ENCODE data around the gene SVIP. TPM values are rescaled to one million over a fixed set of nuclear protein-coding genes. Genes with fewer than 3 reads are reported as not detected.

SVIP gene
- total RNA-seq, 2 donors from 2014 or later = 42.7 to 42.9 TPM

DNA sequence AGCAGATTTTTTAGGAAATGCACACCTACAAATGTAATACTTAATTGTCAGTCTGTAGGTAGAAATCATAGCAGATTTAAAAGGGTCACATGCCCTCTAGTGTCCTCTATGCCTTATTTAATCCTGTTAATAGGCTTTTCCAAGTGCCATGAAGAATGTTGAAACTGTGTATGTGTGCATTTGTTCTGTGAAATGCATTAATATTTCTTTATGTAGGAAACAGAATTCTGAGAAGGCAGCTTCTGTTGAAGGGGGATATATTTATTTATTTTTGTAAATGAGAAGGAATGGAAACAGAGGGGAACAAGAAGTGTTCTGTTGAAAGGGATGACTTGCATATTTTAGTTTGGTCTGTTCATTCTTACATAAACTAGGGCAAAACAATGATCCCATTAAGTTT lies 51.0 kb downstream of the SVIP start:
- no peaks in the 10 kb centered on the region for H3K9me3 Mint-ChIP-seq
- no peaks in the 10 kb centered on the region for H3K4me1 Mint-ChIP-seq
- peaks cover 18% of the 10 kb centered on the region for H3K27me3 Mint-ChIP-seq
- no peaks in the 10 kb centered on the region for H3K36me3 Mint-ChIP-seq (ENCODE audit: low read depth)
- H3K27ac Mint-ChIP-seq = no peak overlapping the region
- ATAC-seq (replicated peaks) = no peak
- H3K4me3 Mint-ChIP-seq = no peak overlapping the region

DNA sequence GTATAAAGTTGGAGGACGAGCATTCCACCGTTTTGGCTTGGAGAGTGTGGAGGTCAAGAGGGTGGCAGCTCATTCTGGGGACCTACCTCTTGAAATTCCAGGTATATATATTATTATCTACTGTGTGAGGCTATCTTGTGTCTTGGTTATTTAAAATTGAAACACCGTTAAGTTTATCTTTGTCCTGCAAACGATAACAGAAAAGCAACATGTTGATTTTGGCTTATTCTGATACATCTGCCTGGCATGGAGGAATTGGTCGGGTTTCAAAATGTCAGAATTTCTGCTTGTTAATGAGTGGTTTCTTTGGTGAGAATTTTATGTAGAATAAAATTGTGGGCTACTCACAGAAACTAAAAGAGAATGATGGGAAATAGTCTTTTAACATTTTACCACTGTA lies 54.4 kb downstream of the SVIP start:
- Mint-ChIP-seq H3K4me1 (no peaks in the 10 kb centered on the region), H3K27me3 (peaks cover 23% of the 10 kb centered on the region), H3K9me3 (no peaks in the 10 kb centered on the region), H3K27ac (no peak overlapping the region), H3K4me3 (no peak overlapping the region), H3K36me3 (ENCODE audit: low read depth) (no peaks in the 10 kb centered on the region)
- no peak for ATAC-seq (replicated peaks)

DNA sequence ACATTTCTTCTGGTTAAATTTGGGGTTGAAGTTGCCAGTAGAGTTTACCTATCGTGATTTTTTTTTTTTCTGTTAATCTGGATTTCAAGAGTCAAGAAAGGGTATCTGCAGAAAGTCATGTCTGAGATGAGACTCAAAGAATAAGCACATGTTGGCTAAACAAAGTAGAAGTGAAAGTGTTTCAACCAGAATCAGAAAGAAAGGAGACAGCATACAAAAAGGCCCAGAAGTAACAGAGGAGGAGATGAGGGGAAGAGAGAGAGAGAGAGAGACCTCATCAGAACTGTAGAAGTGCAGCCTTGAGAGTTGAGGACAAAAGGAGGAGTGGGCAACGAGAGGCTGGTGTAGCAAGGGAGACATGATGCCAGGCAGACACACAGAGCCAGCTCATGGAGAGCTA lies 54.9 kb downstream of the SVIP start:
- Mint-ChIP-seq H3K4me3 (no peak overlapping the region), H3K27ac (no peak overlapping the region), H3K27me3 (peaks cover 23% of the 10 kb centered on the region), H3K9me3 (no peaks in the 10 kb centered on the region), H3K36me3 (ENCODE audit: low read depth) (no peaks in the 10 kb centered on the region), H3K4me1 (no peaks in the 10 kb centered on the region)
- ATAC-seq (replicated peaks) = no peak

DNA sequence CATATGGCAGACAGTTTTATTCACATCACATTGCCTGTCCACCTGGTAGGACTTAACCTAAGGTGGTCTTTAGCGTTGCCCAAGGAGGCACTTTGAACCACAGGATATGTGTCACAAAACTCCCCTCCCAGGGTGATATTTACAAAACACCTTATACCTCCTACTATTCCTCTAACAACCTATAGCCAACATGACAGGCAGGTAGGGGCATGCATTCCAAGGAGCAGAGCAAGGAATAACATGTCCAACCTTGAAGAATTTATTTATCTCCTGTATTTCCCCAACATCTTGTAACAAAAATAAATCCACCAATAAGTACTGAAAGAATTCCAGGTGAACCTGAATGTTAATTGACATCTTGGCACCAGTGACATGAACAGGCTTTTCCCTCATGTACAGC lies 60.5 kb downstream of the SVIP start:
- H3K9me3 Mint-ChIP-seq = no peaks in the 10 kb centered on the region
- no peak overlapping the region for H3K4me3 Mint-ChIP-seq
- peaks cover 9% of the 10 kb centered on the region for H3K27me3 Mint-ChIP-seq
- no peak overlapping the region for H3K27ac Mint-ChIP-seq
- no peaks in the 10 kb centered on the region for H3K36me3 Mint-ChIP-seq (ENCODE audit: low read depth)
- ATAC-seq (replicated peaks) = no peak
- H3K4me1 Mint-ChIP-seq = no peaks in the 10 kb centered on the region

Other genes with a start within 250 kb of the SVIP start
- gene FANCF, start 204.0 kb downstream of the SVIP start, total RNA-seq = 10 to 100 TPM in 1 of 2 donors, 1 to 10 TPM in 1; 7.3 to 10.9 TPM
- gene GAS2, start 163.2 kb downstream of the SVIP start, total RNA-seq = 1 to 10 TPM; 1.2 to 1.5 TPM
- gene CCDC179, start 30.7 kb upstream of the SVIP start, total RNA-seq = not detected

All from activated T-helper 17 cell treated with anti-CD3 and anti-CD28 coated beads, Interleukin-2, amount 50 U/mL, for 72 hours (primary cell).